Activated CD4-positive, alpha-beta T cell treated with anti-CD3 and anti-CD28 coated beads, Interleukin-2, amount 10 ng/mL, durations not matched to agents 7 days and 5 days (primary cell): ENCODE measurements around the gene LEO1. TPM values are rescaled to one million over a fixed set of nuclear protein-coding genes. Genes with fewer than 3 reads are reported as not detected.
"Not testable (repeated sequence)": the region's sequence is repeated elsewhere in the genome, so short reads cannot be mapped to it uniquely, and the experiment has no call there.

ENCODE experiments used
- CTCF ChIA-PET: fragments of 350-600 bp; sonication (Branson Sonifier 250); formaldehyde crosslinking; loops from one replicate; lab custom pipeline; 2021; ENCODE audit warnings: antibody characterized with exemption; lab: Charles Lee
- POLR2A ChIA-PET: fragments of 350-600 bp; sonication (Branson Sonifier 250); formaldehyde crosslinking; loops from one replicate; lab custom pipeline; 2021; ENCODE audit warnings: antibody characterized with exemption; lab: Charles Lee
- DNase-seq: peaks from one replicate; pipeline ENCODE4 v3.0.0-alpha.2; 2020
- H3K27ac Mint-ChIP-seq: one replicate; pipeline ENCODE4 v1.8.0; 2021; ENCODE audit warnings: mild to moderate bottlenecking, moderate library complexity, mixed read lengths
- H3K27me3 Mint-ChIP-seq: one replicate; pipeline ENCODE4 v1.8.0; 2021; ENCODE audit warnings: mixed read lengths
- H3K36me3 Mint-ChIP-seq: one replicate; pipeline ENCODE4 v1.8.0; 2021; ENCODE audit warnings: low read depth, mixed read lengths
- H3K4me1 Mint-ChIP-seq: one replicate; pipeline ENCODE4 v1.8.0; 2021; ENCODE audit warnings: mixed read lengths
- H3K4me3 Mint-ChIP-seq: one replicate; pipeline ENCODE4 v1.8.0; 2021; ENCODE audit warnings: mild to moderate bottlenecking, moderate library complexity, mixed read lengths
- H3K9me3 Mint-ChIP-seq: one replicate; pipeline ENCODE4 v1.8.0; 2021; ENCODE audit warnings: mixed read lengths
- total RNA-seq, 2 experiments: library from RNA; stranded (reverse); gene quantifications; one replicate each; pipeline ENCODE4 v1.2.3, GENCODE V29; 2021

The LEO1 gene
- total RNA-seq, 2 experiments from 2014 or later = 32.0 to 34.4 TPM

GRCh38 chr15:52010633-52011595 is 39.3 kb upstream of the LEO1 start:
- no peak overlapping the region for H3K4me3 Mint-ChIP-seq
- H3K36me3 Mint-ChIP-seq = peaks cover 3% of the 10 kb centered on the region
- H3K27me3 Mint-ChIP-seq = no peaks in the 10 kb centered on the region
- no peaks in the 10 kb centered on the region for H3K9me3 Mint-ChIP-seq
- peaks cover 63% of the 10 kb centered on the region for H3K4me1 Mint-ChIP-seq
- ChIA-PET POLR2A (no interaction called here), CTCF (interaction anchor here (1.1 kb wide), 1 partner anchor 39 kb away, joined by 3 read pairs; the partner anchor contains the start of gene LEO1)
- DNase-seq = no peak
- H3K27ac Mint-ChIP-seq = no peak overlapping the region

- CTCF ChIA-PET = no interaction called here
- peak overlapping the region; percentile 80 for H3K27ac Mint-ChIP-seq
- no peak overlapping the region for H3K4me3 Mint-ChIP-seq
Observed at GRCh38 chr15:52008698-52009434, 37.3 kb upstream of the LEO1 start.

DNA sequence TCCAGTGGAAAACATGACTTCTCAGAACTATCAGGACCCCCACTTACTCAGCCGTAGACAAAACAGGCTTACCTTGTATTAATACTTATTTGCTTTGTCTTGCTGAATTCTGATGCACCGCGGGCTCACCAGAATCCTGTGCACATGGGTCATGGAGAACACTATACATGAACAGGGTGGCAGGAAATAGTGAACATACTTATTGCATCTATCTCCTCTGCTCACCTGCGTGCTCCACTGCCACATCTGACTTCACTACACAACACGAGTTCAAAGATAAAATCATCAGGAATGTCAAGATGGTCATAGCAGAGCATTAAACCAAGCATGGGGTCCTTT is 36.8 kb upstream of the LEO1 start:
- ChIA-PET CTCF (interaction anchor here (0.9 to 1.2 kb wide), 2 partner anchors 10 to 13 kb away, joined by 3 to 4 read pairs; no protein-coding TSS in a partner anchor), POLR2A (no interaction called here)
- H3K9me3 Mint-ChIP-seq = peaks cover under 1% of the 10 kb centered on the region
- H3K4me1 Mint-ChIP-seq = peaks cover 67% of the 10 kb centered on the region
- no peak overlapping the region for H3K4me3 Mint-ChIP-seq
- peaks cover 3% of the 10 kb centered on the region for H3K36me3 Mint-ChIP-seq
- peak overlapping the region; percentile 80 for H3K27ac Mint-ChIP-seq
- H3K27me3 Mint-ChIP-seq = no peaks in the 10 kb centered on the region
- no peak for DNase-seq

More at GRCh38 chr15:52008698-52009434, 37.3 kb upstream of the LEO1 start:
- POLR2A ChIA-PET = no interaction called here
- peaks cover 70% of the 10 kb centered on the region for H3K4me1 Mint-ChIP-seq
- no peak for DNase-seq
- H3K36me3 Mint-ChIP-seq = peaks cover 3% of the 10 kb centered on the region
- no peaks in the 10 kb centered on the region for H3K9me3 Mint-ChIP-seq
- H3K27me3 Mint-ChIP-seq = no peaks in the 10 kb centered on the region

DNA sequence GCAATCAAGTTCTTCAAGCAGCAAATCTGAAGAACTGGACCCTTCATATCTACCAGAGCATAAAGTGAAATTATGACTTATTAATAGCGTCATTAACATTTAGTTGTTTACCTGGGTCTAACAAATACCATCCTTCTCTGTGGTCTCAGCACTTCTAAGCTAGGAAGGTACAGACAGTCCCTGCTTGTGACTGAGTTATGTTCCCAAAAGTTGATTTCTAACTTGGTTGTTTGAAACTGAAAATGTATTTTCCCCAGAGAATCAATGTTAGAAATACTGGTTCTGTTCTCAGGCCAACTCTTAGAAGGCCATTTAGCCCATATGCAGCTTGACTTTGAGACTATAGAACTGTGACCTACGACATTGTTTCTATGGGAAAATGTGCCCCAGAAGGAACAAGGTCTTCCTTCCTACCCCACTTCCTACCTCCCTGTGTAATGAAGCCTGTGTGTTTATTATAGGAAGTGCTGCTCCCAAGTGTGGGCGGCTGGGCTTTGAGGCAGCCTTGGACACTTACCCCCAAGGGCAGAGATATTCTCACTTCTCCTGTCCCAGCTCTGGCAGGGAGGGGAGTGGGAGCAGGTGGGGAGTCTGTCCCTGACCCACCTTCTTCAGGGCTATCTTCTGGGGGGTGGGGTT is 35.2 kb upstream of the LEO1 start:
- Mint-ChIP-seq H3K4me3 (no peak overlapping the region), H3K27ac (peak overlapping the region; percentile 59), H3K27me3 (no peaks in the 10 kb centered on the region), H3K4me1 (peaks cover 62% of the 10 kb centered on the region), H3K9me3 (peaks cover 2% of the 10 kb centered on the region), H3K36me3 (peaks cover 3% of the 10 kb centered on the region)
- CTCF ChIA-PET = interaction anchor here (0.5 to 1.5 kb wide), 4 partner anchors 11 to 30 kb away, joined by 3 to 5 read pairs (median 4); no protein-coding TSS in a partner anchor
- no peak for DNase-seq
- POLR2A ChIA-PET = interaction anchor here (0.6 kb wide), 1 partner anchor 269 kb away, joined by 7 read pairs; no protein-coding TSS in a partner anchor

DNA sequence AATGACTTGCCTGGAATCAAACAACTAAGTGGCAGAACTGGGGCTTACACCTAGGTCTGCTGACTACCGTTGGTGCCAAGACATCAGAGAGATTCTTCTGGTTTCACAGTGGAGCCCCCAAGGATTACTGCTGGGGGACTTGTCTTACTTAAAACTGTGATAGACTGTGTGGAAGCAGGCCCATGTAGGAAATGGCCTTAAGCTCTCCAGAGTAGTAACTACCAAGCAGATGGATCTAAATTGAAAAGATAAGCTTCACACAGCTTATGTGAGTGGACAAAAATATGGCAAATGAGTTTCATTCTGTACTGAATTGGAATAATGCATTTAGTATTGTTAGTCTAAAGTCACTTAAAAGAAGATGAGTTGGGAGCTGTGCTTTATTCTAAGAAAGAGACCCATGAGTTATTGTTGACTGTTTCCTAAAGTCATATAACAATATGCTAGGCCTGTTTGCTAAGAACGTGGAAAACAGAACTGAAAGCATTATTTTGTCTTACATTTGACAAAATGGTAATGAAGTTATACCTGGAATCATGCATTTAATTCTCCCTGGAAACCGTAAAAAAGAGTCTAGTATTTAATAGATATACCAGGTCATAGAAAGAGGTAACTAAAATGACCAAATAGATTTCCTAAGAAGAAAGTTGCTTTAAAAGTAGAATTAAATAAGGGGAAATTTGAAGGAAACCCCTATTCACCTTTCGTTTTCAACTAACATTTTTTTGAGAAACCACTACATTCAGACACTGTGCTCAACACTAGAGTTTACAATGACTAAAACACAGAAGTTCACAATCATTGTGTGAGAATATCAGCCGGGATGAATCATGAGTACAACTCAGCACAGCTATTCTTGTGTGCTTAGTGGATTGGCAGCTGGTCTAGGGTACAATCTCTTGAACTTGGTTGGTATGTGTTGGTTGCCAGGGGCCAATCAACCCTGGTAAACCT is 34.4 kb upstream of the LEO1 start:
- Mint-ChIP-seq H3K36me3 (peaks cover 3% of the 10 kb centered on the region), H3K9me3 (peaks cover 2% of the 10 kb centered on the region), H3K4me1 (peaks cover 54% of the 10 kb centered on the region), H3K27me3 (no peaks in the 10 kb centered on the region), H3K27ac (peak overlapping the region; percentile 59), H3K4me3 (no peak overlapping the region)
- ChIA-PET POLR2A (interaction anchor here (0.6 kb wide), 1 partner anchor 500 kb away, joined by 5 read pairs; no protein-coding TSS in a partner anchor), CTCF (interaction anchor here (0.5 kb wide), 2 partner anchors 27 to 72 kb away, joined by 3 to 4 read pairs; no protein-coding TSS in a partner anchor)
- no peak for DNase-seq

- CTCF ChIA-PET = interaction anchor here (0.6 to 1.0 kb wide), 2 partner anchors 11 to 19 kb away, joined by 3 read pairs; no protein-coding TSS in a partner anchor
- DNase-seq = no peak
- Mint-ChIP-seq H3K9me3 (peaks cover 2% of the 10 kb centered on the region), H3K4me1 (peaks cover 50% of the 10 kb centered on the region), H3K27me3 (no peaks in the 10 kb centered on the region), H3K27ac (peak overlapping the region; percentile 1), H3K36me3 (peaks cover 3% of the 10 kb centered on the region), H3K4me3 (no peak overlapping the region)
- POLR2A ChIA-PET = interaction anchor here (0.6 kb wide), 1 partner anchor 34 kb away, joined by 3 read pairs; no protein-coding TSS in a partner anchor
Observed at GRCh38 chr15:52004806-52005205, 33.2 kb upstream of the LEO1 start.

DNA sequence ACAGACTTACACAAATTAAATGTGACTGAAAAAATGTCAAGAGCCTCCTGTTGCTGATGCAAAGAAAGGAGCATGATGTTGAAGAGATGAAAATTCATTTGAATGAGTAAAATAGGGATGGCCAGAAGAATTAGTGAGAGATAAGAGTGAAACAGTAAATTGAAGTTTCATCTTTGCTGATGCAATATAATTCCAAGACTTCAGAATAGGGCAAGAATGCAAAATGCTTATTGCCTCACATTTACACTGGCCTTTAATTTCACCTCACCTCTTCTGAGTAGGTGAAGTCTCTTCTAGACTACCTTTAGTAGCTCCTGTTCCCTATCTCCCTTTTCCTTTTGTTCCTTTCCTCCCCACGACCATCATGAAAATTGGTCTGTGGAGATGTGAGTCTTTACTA is 32.1 kb upstream of the LEO1 start:
- no peak overlapping the region for H3K4me3 Mint-ChIP-seq
- no peak overlapping the region for H3K27ac Mint-ChIP-seq
- H3K36me3 Mint-ChIP-seq = peaks cover 2% of the 10 kb centered on the region
- CTCF ChIA-PET = interaction anchor here (0.6 to 1.2 kb wide), 4 partner anchors 20 to 726 kb away, joined by 3 read pairs; no protein-coding TSS in a partner anchor
- peaks cover 43% of the 10 kb centered on the region for H3K4me1 Mint-ChIP-seq
- POLR2A ChIA-PET = interaction anchor here (0.5 kb wide), 1 partner anchor 173 kb away, joined by 5 read pairs; no protein-coding TSS in a partner anchor
- no peaks in the 10 kb centered on the region for H3K27me3 Mint-ChIP-seq
- DNase-seq = no peak
- H3K9me3 Mint-ChIP-seq = peaks cover 2% of the 10 kb centered on the region

- H3K36me3 Mint-ChIP-seq, H3K4me3 Mint-ChIP-seq, DNase-seq, H3K27ac Mint-ChIP-seq, H3K9me3 Mint-ChIP-seq, H3K27me3 Mint-ChIP-seq: not testable (repeated sequence)
- CTCF ChIA-PET = interaction anchor here (0.6 to 1.5 kb wide), 5 partner anchors 19 to 726 kb away, joined by 3 to 4 read pairs (median 3); partner anchors contain the start of gene LEO1
- peaks cover 37% of the 10 kb centered on the region for H3K4me1 Mint-ChIP-seq
- POLR2A ChIA-PET = interaction anchor here (0.5 kb wide), 1 partner anchor 174 kb away, joined by 5 read pairs; no protein-coding TSS in a partner anchor
Observed at GRCh38 chr15:52003089-52003488, 31.5 kb upstream of the LEO1 start.

GRCh38 chr15:52002351-52002750 is 30.8 kb upstream of the LEO1 start:
- Mint-ChIP-seq H3K27me3 (no peaks in the 10 kb centered on the region), H3K27ac (no peak overlapping the region), H3K36me3 (no peaks in the 10 kb centered on the region), H3K9me3 (peaks cover 2% of the 10 kb centered on the region), H3K4me3 (no peak overlapping the region), H3K4me1 (peaks cover 32% of the 10 kb centered on the region)
- POLR2A ChIA-PET = no interaction called here
- DNase-seq = no peak
- CTCF ChIA-PET = interaction anchor here (1.1 to 2.4 kb wide), 4 partner anchors 14 to 70 kb away, joined by 3 to 10 read pairs (median 4); partner anchors contain the start of gene LEO1

DNA sequence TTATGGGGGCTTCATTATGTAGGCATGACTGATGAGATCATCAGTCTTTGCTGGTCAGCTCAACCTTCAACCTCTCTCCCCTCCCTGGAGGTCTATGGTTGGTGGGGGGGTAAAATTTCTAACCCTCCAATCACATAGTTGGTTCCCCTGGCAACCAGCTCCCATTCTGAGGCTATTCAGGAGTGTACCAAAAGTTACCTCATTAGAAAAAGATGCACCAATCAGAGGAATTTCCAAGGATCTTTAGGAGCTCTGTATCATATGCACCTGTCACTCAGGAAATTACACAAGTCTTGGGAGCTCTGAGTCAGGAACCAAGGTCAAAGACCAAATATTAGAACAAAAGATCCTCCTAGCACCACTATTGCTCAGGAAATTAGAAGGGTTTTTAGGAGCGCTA is 21.4 kb upstream of the LEO1 start:
- Mint-ChIP-seq H3K36me3 (no peaks in the 10 kb centered on the region), H3K27me3 (no peaks in the 10 kb centered on the region), H3K9me3 (no peaks in the 10 kb centered on the region), H3K4me3 (no peak overlapping the region), H3K27ac (no peak overlapping the region), H3K4me1 (no peaks in the 10 kb centered on the region)
- ChIA-PET POLR2A (interaction anchor here (0.6 kb wide), 2 partner anchors 46 to 1325 kb away, joined by 7 to 8 read pairs; no protein-coding TSS in a partner anchor), CTCF (interaction anchor here (0.6 to 1.4 kb wide), 5 partner anchors 12 to 569 kb away, joined by 3 to 5 read pairs (median 3); no protein-coding TSS in a partner anchor)
- DNase-seq = no peak

DNA sequence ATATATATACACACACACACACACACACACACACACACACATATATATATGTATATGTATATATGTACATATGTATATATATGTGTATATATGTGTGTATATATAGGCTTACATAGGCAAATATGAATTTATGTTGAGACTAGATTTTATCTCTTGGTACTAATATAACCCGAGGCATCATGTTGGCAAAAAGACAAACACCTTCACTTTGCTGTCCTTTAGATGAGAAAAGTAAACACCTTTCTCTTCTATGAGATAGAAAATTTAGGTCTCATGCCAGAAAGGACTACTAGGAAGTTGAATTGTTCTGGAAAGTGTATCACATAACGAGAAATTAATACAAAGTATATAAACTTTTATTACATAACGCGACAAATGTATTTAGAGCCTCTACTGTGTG is 19.6 kb upstream of the LEO1 start:
- Mint-ChIP-seq H3K9me3 (no peaks in the 10 kb centered on the region), H3K4me1 (no peaks in the 10 kb centered on the region), H3K27ac (no peak overlapping the region), H3K27me3 (no peaks in the 10 kb centered on the region), H3K4me3 (no peak overlapping the region), H3K36me3 (no peaks in the 10 kb centered on the region)
- POLR2A ChIA-PET = no interaction called here
- CTCF ChIA-PET = interaction anchor here (0.6 kb wide), 1 partner anchor 37 kb away, joined by 3 read pairs; no protein-coding TSS in a partner anchor
- no peak for DNase-seq
